Measurements from ENCODE around the gene USP15. TPM values are rescaled to one million over a fixed set of nuclear protein-coding genes. Genes with fewer than 3 reads are reported as not detected.

USP15 gene
- total RNA-seq, 4 donors from 2014 or later: 70.8 to 99.4 (median 77.9) TPM

DNA sequence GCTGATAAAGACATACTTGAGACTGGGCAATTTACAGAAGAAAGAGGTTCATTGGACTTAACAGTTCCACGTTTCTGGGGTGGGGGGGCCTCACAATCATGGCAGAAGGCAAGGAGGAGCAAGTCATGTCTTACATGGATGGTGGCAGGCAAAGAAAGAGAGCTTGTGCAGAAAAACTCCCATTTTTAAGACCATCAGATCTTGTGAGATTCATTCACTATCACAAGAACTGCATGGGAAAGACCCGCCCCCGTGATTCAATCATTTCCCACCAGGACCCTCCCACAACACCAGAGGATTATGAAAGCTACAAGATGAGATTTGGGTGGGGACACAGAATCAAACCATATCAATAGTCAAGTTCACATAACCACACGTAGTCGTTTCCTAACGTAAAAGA is 85.5 kb downstream of the USP15 start:
- peaks cover 0 to 38% (median 0%) of the 10 kb centered on the region in 3 donors for H3K36me3 ChIP-seq
- H3K27ac ChIP-seq: no peak overlapping the region
- TF ChIP-seq, protein P1, sequence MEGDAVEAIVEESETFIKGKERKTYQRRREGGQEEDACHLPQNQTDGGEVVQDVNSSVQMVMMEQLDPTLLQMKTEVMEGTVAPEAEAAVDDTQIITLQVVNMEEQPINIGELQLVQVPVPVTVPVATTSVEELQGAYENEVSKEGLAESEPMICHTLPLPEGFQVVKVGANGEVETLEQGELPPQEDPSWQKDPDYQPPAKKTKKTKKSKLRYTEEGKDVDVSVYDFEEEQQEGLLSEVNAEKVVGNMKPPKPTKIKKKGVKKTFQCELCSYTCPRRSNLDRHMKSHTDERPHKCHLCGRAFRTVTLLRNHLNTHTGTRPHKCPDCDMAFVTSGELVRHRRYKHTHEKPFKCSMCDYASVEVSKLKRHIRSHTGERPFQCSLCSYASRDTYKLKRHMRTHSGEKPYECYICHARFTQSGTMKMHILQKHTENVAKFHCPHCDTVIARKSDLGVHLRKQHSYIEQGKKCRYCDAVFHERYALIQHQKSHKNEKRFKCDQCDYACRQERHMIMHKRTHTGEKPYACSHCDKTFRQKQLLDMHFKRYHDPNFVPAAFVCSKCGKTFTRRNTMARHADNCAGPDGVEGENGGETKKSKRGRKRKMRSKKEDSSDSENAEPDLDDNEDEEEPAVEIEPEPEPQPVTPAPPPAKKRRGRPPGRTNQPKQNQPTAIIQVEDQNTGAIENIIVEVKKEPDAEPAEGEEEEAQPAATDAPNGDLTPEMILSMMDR (IDR thresholded peaks at IDR 0.05): no peak
- TF ChIP-seq POLR2A (IDR thresholded peaks at IDR 0.05): no peak
- no peak for TF ChIP-seq EP300 (IDR thresholded peaks at IDR 0.05)
- peaks cover 0 to 3% (median 0%) of the 10 kb centered on the region in 4 donors for H3K9me3 ChIP-seq
- H3K4me1 ChIP-seq: no peaks in the 10 kb centered on the region
- WGBS, 2 donors: 94 to 96% methylated on average over 6 of the region's 6 CpGs
- H3K4me3 ChIP-seq: no peak overlapping the region
- no peak for DNase-seq (ENCODE audit: low spot score in 2 of 2)
- no peaks in the 10 kb centered on the region for H3K27me3 ChIP-seq

DNA sequence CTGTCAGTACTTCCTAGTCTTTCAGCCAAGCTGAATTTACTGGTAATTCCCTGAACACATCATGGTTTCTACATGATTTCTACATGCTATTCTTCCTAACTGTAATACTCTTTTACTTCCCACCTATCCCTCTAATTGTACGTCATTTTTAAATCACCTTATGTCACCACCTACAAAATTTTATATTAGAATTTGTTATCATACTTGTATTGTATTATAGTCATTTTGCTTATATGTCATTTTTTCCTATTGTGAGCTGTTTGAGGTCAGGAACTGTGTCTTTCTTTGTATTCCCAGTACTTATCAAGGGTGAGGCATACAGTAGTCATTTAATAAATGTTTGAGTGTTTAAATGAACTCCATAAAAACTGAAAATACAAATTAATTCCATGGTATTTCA is 86.6 kb downstream of the USP15 start:
- Histone ChIP-seq H3K36me3 (peaks cover 0 to 38% (median 0%) of the 10 kb centered on the region in 3 donors), H3K9me3 (peaks cover 0 to 3% (median 0%) of the 10 kb centered on the region in 4 donors), H3K4me1 (no peaks in the 10 kb centered on the region), H3K4me3 (no peak overlapping the region), H3K27ac (no peak overlapping the region), H3K27me3 (no peaks in the 10 kb centered on the region)
- no peak for DNase-seq (ENCODE audit: low spot score in 2 of 2)
- 88 to 91% methylated on average over 1 of the region's 1 CpG for WGBS, 2 donors
- TF ChIP-seq POLR2A (IDR thresholded peaks at IDR 0.05): no peak
- TF ChIP-seq, protein P1 (IDR thresholded peaks at IDR 0.05): no peak
- no peak for TF ChIP-seq EP300 (IDR thresholded peaks at IDR 0.05)

- 73 to 80% methylated on average over 5 of the region's 5 CpGs for WGBS, 2 donors
Measured at GRCh38 chr12:62347922-62348650, 87.9 kb downstream of the USP15 start.

GRCh38 chr12:62350554-62350953 is 90.3 kb downstream of the USP15 start:
- no peak for TF ChIP-seq POLR2A (IDR thresholded peaks at IDR 0.05)
- no peak for TF ChIP-seq EP300 (IDR thresholded peaks at IDR 0.05)
- TF ChIP-seq, protein P1 (IDR thresholded peaks at IDR 0.05): no peak
- no peak for DNase-seq (ENCODE audit: low spot score in 2 of 2)
- WGBS, 2 donors: 94 to 97% methylated on average over 2 of the region's 2 CpGs
- H3K4me3 ChIP-seq: no peak overlapping the region
- H3K9me3 ChIP-seq: no peaks in the 10 kb centered on the region
- H3K27ac ChIP-seq: no peak overlapping the region
- peaks cover 0 to 5% (median 0%) of the 10 kb centered on the region in 3 donors for H3K36me3 ChIP-seq
- no peaks in the 10 kb centered on the region for H3K27me3 ChIP-seq
- H3K4me1 ChIP-seq: peaks cover 0 to 7% (median 0%) of the 10 kb centered on the region in 4 donors

More at GRCh38 chr12:62347922-62348650, 87.9 kb downstream of the USP15 start:
- H3K27me3 ChIP-seq: no peaks in the 10 kb centered on the region
- H3K4me3 ChIP-seq: no peak overlapping the region
- H3K36me3 ChIP-seq: peaks cover 0 to 30% (median 0%) of the 10 kb centered on the region in 3 donors
- DNase-seq (ENCODE audit: low spot score in 2 of 2): no peak
- H3K4me1 ChIP-seq: peaks cover 0 to 7% (median 0%) of the 10 kb centered on the region in 4 donors
- peaks cover 0 to 3% (median 0%) of the 10 kb centered on the region in 4 donors for H3K9me3 ChIP-seq
- TF ChIP-seq, protein P1 (IDR thresholded peaks at IDR 0.05): no peak
- TF ChIP-seq EP300 (IDR thresholded peaks at IDR 0.05) (no peak), POLR2A (IDR thresholded peaks at IDR 0.05) (no peak)
- H3K27ac ChIP-seq: no peak overlapping the region

DNA sequence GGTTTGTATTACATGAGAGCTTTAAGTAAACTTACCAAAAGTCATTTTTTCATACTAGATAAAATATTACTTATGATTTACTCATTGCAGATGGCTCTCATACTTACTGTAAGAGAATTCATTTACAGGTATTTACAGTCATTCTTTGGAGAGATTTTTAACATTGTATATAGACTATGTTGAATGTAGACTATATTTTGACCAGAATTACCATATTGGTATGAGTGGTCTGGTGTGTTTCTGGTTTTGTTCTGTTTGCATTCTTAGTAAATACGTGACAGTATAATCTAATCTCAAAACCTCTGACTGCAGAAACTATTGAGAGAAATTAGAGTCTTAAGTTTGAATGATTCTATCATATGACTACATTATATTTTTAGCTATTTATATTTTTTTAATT is 91.1 kb downstream of the USP15 start:
- WGBS, 2 donors: 96 to 98% methylated on average over 1 of the region's 1 CpG

More for the DNA sequence above, 91.1 kb downstream of the USP15 start:
- DNase-seq (ENCODE audit: low spot score in 2 of 2): no peak
- Histone ChIP-seq H3K36me3 (peaks cover 0 to 3% (median 0%) of the 10 kb centered on the region in 3 donors), H3K4me3 (no peak overlapping the region), H3K27ac (no peak overlapping the region), H3K9me3 (no peaks in the 10 kb centered on the region), H3K4me1 (peaks cover 0 to 7% (median 0%) of the 10 kb centered on the region in 4 donors), H3K27me3 (no peaks in the 10 kb centered on the region)
- TF ChIP-seq, protein P1 (IDR thresholded peaks at IDR 0.05): no peak
- TF ChIP-seq EP300 (IDR thresholded peaks at IDR 0.05): no peak
- no peak for TF ChIP-seq POLR2A (IDR thresholded peaks at IDR 0.05)

Measured in tibial nerve (tissue), 4 donors.